PC-3 (cell line): ENCODE results near the gene KLB. TPM values are rescaled to one million over a fixed set of nuclear protein-coding genes. Genes with fewer than 3 reads are reported as not detected.

Experiments used
- ATAC-seq: fragments of 200-7000 bp; cut with Tn5 transposase; 2 replicates; pipeline ENCODE4 v1.9.1; 2020; ENCODE audit warnings: mild to moderate bottlenecking, moderate library complexity
- BruUV-seq: library from RNA; stranded (reverse); fragments of 400-500 nt; replicated peaks from 2 replicates; lab custom pipeline; 2021; lab: Mats Ljungman, UMichigan
- CTCF ChIA-PET: fragments of 300-600 bp; sonication (Branson Sonifier 250); formaldehyde crosslinking; loops from one replicate; lab custom pipeline; 2022; ENCODE audit warnings: antibody characterized with exemption; lab: Charles Lee
- POLR2A ChIA-PET: fragments of 300-600 bp; sonication (Branson Sonifier 250); formaldehyde crosslinking; loops from one replicate; lab custom pipeline; 2022; ENCODE audit warnings: antibody characterized with exemption; ENCODE audit not compliant: unreplicated experiment; lab: Charles Lee
- DNase-seq: peaks from one replicate; pipeline ENCODE4 v3.0.0-alpha.2; 2015
- H2AFZ ChIP-seq: fragments of 300-600 bp; sonication (generic); 2 replicates; pipeline ENCODE4 v1.6.0; 2016; ENCODE audit warnings: antibody characterized with exemption, low read length
- H3F3A ChIP-seq: fragments of 300-600 bp; sonication (generic); one replicate; pipeline ENCODE4 v1.6.0; 2017; ENCODE audit warnings: antibody characterized with exemption, low read length, control low read depth, mild to moderate bottlenecking; ENCODE audit not compliant: unreplicated experiment
- H3K27ac ChIP-seq: fragments of 300-600 bp; sonication (generic); 2 replicates; pipeline ENCODE4 v1.5.1; 2016; ENCODE audit warnings: mild to moderate bottlenecking, low read length
- H3K27me3 ChIP-seq: fragments of 300-600 bp; sonication (generic); 2 replicates; pipeline ENCODE4 v1.6.1; 2016; ENCODE audit warnings: low read length, mixed read lengths
- H3K36me3 ChIP-seq: fragments of 300-600 bp; sonication (generic); 2 replicates; pipeline ENCODE4 v1.6.1; 2016; ENCODE audit warnings: low read depth, mixed run types, low read length, mixed read lengths
- H3K4me1 ChIP-seq: fragments of 300-600 bp; sonication (generic); 2 replicates; pipeline ENCODE4 v1.5.1; 2016; ENCODE audit warnings: low read length; ENCODE audit not compliant: insufficient read depth
- H3K4me2 ChIP-seq: fragments of 300-600 bp; sonication (generic); 2 replicates; pipeline ENCODE4 v1.6.0; 2016; ENCODE audit warnings: low read length
- H3K4me3 ChIP-seq: fragments of 300-600 bp; sonication (generic); 2 replicates; pipeline ENCODE4 v1.5.1; 2016; ENCODE audit warnings: mild to moderate bottlenecking, low read length, mixed read lengths
- H3K79me2 ChIP-seq: fragments of 300-600 bp; sonication (generic); 2 replicates; pipeline ENCODE4 v1.6.1; 2017; ENCODE audit warnings: low read length, mixed read lengths
- H3K9ac ChIP-seq: fragments of 300-600 bp; sonication (generic); 2 replicates; pipeline ENCODE4 v1.6.0; 2016; ENCODE audit warnings: mild to moderate bottlenecking, low read length
- H3K9me2 ChIP-seq: fragments of 300-600 bp; sonication (generic); replicated peaks from 2 replicates; pipeline ENCODE4 v1.6.1; 2016; ENCODE audit warnings: mixed run types, low read length, mixed read lengths
- H3K9me3 ChIP-seq: fragments of 300-600 bp; sonication (generic); 2 replicates; pipeline ENCODE4 v1.6.1; 2016; ENCODE audit warnings: low read length, mixed read lengths
- H4K20me1 ChIP-seq: fragments of 300-600 bp; sonication (generic); 2 replicates; pipeline ENCODE4 v1.6.1; 2016; ENCODE audit warnings: low read length, mixed read lengths
- EZH2 ChIP-seq: fragments of 300-600 bp; sonication (generic); IDR thresholded peaks from one replicate; pipeline ENCODE4 v1.6.1; 2017; ENCODE audit warnings: antibody characterized with exemption, mild to moderate bottlenecking, low read length; ENCODE audit not compliant: unreplicated experiment
- EZH2phosphoT487 ChIP-seq: fragments of 300-600 bp; sonication (generic); IDR thresholded peaks from 2 replicates; pipeline ENCODE4 v1.6.1; 2018; ENCODE audit warnings: mild to moderate bottlenecking, antibody characterized with exemption, low read length, borderline replicate concordance
- intact Hi-C: fragments of 100-400 bp; cut with micrococcal nuclease; formaldehyde crosslinking; loops from 2 replicates; pipeline ENCODE4 v1.9.0; 2023
- total RNA-seq: library from RNA; depleted of rRNA; stranded (reverse); fragments of >200 nt; gene quantifications from 2 replicates; pipeline ENCODE4 v1.2.3, GENCODE V29; 2014
- TF ChIP-seq, protein P1 (sequence below): fragments of 300-600 bp; sonication (generic); conservative IDR thresholded peaks from 2 replicates; pipeline ENCODE4 v1.5.1; 2017; ENCODE audit warnings: antibody characterized with exemption, low read depth, mild to moderate bottlenecking, low read length

KLB gene
- total RNA-seq, 1 experiment from 2014 or later: not detected

DNA sequence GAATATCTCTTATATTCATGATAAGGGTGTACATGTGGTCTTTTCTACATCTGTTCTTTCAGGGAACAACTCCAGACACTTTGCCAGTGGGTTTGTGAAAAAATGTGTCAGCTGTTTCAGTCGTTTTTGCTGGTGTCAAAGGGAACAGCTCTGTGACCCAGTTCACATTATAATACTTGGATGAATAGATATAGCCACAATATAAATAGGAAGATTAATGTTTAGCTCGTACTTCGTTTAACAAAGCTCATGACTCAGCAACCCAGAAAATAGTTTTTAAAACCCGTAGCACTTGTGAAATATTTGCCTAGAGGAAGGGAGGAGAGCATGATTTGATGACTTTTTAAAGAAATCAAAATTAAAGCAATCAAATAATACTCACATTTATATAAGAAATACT is 60.0 kb downstream of the KLB start:
- Histone ChIP-seq H3K36me3 (no peaks in the 10 kb centered on the region; the same call in 1 of the 2 replicates), H4K20me1 (no peaks in the 10 kb centered on the region), H3F3A (no peaks in the 10 kb centered on the region), H3K9me3 (no peaks in the 10 kb centered on the region), H3K4me2 (peak overlapping the region; percentile 31; the same call in 1 of the 2 replicates), H3K27me3 (no peaks in the 10 kb centered on the region), H2AFZ (peak overlapping the region; percentile 61; the same call in 1 of the 2 replicates), H3K79me2 (no peaks in the 10 kb centered on the region), H3K4me1 (peaks cover 13% of the 10 kb centered on the region; the same call in 1 of the 2 replicates), H3K4me3 (no peak overlapping the region), H3K9ac (no peak overlapping the region), H3K27ac (peak overlapping the region; percentile 25; the same call in 1 of the 2 replicates), H3K9me2 (no peaks in the 10 kb centered on the region)
- TF ChIP-seq, protein P1, sequence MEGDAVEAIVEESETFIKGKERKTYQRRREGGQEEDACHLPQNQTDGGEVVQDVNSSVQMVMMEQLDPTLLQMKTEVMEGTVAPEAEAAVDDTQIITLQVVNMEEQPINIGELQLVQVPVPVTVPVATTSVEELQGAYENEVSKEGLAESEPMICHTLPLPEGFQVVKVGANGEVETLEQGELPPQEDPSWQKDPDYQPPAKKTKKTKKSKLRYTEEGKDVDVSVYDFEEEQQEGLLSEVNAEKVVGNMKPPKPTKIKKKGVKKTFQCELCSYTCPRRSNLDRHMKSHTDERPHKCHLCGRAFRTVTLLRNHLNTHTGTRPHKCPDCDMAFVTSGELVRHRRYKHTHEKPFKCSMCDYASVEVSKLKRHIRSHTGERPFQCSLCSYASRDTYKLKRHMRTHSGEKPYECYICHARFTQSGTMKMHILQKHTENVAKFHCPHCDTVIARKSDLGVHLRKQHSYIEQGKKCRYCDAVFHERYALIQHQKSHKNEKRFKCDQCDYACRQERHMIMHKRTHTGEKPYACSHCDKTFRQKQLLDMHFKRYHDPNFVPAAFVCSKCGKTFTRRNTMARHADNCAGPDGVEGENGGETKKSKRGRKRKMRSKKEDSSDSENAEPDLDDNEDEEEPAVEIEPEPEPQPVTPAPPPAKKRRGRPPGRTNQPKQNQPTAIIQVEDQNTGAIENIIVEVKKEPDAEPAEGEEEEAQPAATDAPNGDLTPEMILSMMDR: no peak
- TF ChIP-seq EZH2phosphoT487 (no peak), EZH2 (no peak)
- peak; percentile 52 for DNase-seq
- no TSS peak for BruUV-seq
- intact Hi-C loops: loop anchor here (5.0 to 10.0 kb wide), 2 partner anchors 61 to 508 kb away; partner anchors contain the start of genes PDS5A and UGDH
- no peak for ATAC-seq
- CTCF ChIA-PET: interaction anchor here (0.5 kb wide), 1 partner anchor 174 kb away, joined by 8 read pairs; no protein-coding TSS in a partner anchor
- POLR2A ChIA-PET: interaction anchor here (0.5 kb wide), 1 partner anchor 57 kb away, joined by 3 read pairs; no protein-coding TSS in a partner anchor

DNA sequence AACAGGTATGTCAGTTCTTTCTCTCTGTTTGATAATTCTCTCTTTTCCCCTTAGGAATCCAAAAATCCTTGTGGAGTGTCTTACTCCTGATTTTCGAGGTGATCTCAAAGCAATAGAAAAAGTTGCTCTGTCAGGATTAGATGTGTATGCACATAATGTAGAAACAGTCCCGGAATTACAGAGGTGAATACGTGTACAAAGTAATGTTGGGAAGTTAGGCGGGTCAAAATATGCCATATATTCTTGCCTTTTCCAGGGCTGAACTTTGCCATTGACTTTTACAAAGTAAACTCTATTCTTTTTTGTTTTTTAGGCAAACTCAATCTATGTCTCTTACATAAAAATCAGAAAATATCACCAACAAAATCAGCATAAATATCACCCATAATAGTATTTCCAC is 60.7 kb downstream of the KLB start:
- no peak overlapping the region for H3K27ac ChIP-seq
- ChIA-PET POLR2A (no interaction called here), CTCF (no interaction called here)
- ATAC-seq (no peak), DNase-seq (no peak)
- H3K9me2 ChIP-seq: no peaks in the 10 kb centered on the region
- H3K79me2 ChIP-seq: no peaks in the 10 kb centered on the region
- H3K4me1 ChIP-seq: peaks cover 13% of the 10 kb centered on the region; the same call in 1 of the 2 replicates
- H2AFZ ChIP-seq: no peak overlapping the region
- H3F3A ChIP-seq: no peaks in the 10 kb centered on the region
- no peaks in the 10 kb centered on the region for H3K9me3 ChIP-seq
- TF ChIP-seq EZH2phosphoT487: no peak
- TF ChIP-seq, protein P1: no peak
- TF ChIP-seq EZH2: no peak
- no peaks in the 10 kb centered on the region for H3K27me3 ChIP-seq
- BruUV-seq: no TSS peak
- no peak overlapping the region for H3K9ac ChIP-seq
- H3K4me3 ChIP-seq: no peak overlapping the region
- no peak overlapping the region for H3K4me2 ChIP-seq
- H4K20me1 ChIP-seq: no peaks in the 10 kb centered on the region
- H3K36me3 ChIP-seq: no peaks in the 10 kb centered on the region; the same call in 1 of the 2 replicates
- intact Hi-C loops: loop anchor here (5.0 to 10.0 kb wide), 2 partner anchors 60 to 507 kb away; partner anchors contain the start of genes PDS5A and UGDH
